Tibial nerve (tissue), 3 donors: Measurements from ENCODE around the gene PRPF19.

Experiments
- POLR2A ChIP-seq, 2 donors: fragments of 450-650 bp; IDR thresholded peaks; one replicate each; pipeline ENCODE4 v1.6.1; 2017; ENCODE audit warnings: antibody characterized with exemption in 2 of 2, mild to moderate bottlenecking in 2 of 2, moderate library complexity in 2 of 2
- TF ChIP-seq, protein P1 (sequence below), 5 experiments: fragments of 200-600 bp in 3 of 5; fragments of 450-650 bp in 2 of 5; sonication (generic) in 3 of 5; IDR thresholded peaks; one replicate each; pipeline ENCODE4 v1.5.1; 2016 to 2019; ENCODE audit warnings: antibody characterized with exemption in 5 of 5, mild to moderate bottlenecking in 3 of 5, moderate library complexity in 2 of 5

DNA sequence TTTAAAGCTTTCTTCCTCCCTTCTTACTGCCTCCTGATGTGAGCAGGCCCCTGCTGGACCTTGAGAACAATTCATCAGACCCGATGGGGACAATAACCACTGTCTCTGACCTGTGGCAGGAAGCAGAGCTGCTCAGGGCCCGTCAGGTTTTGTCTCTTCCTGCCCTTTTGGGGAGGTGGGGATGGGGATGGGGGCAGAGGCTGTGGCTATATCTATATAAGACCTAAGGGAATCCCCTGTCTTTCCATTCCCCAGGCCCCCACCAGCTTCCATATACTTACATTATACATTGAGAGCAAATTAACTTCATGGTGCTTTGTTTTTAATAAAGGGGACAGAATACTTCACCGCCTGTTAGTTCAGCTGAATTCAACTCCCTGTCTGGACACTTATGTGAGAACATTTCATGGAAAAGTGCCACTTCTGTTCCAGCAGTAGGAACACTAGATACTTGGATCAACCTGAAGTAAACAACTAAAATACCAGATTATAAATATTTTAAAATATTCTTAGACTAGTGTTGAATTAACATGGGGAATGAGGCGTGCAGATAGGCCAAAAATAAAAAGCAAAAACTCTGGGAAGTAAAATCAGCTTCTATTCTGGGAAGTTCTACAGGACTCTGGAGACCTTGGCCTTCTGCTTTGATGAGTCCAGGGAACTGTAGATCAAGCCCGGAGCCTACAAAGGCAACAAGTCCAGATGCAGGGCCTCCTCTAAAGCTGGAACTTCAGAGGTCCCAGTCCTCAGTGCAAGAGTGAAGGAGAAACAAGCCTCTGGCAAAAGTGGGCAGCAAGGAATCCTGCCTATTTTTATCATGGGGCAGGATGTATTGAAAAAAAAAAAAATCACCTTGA lies 27.9 kb downstream of the PRPF19 start:
- TF ChIP-seq, protein P1, sequence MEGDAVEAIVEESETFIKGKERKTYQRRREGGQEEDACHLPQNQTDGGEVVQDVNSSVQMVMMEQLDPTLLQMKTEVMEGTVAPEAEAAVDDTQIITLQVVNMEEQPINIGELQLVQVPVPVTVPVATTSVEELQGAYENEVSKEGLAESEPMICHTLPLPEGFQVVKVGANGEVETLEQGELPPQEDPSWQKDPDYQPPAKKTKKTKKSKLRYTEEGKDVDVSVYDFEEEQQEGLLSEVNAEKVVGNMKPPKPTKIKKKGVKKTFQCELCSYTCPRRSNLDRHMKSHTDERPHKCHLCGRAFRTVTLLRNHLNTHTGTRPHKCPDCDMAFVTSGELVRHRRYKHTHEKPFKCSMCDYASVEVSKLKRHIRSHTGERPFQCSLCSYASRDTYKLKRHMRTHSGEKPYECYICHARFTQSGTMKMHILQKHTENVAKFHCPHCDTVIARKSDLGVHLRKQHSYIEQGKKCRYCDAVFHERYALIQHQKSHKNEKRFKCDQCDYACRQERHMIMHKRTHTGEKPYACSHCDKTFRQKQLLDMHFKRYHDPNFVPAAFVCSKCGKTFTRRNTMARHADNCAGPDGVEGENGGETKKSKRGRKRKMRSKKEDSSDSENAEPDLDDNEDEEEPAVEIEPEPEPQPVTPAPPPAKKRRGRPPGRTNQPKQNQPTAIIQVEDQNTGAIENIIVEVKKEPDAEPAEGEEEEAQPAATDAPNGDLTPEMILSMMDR (IDR thresholded peaks at IDR 0.05): no peak
- TF ChIP-seq POLR2A (IDR thresholded peaks at IDR 0.05): no peak
